Epithelial cell of esophagus (primary cell): ENCODE measurements around the gene KLRF1.

Source experiments
- DNase-seq: peaks from one replicate; pipeline ENCODE4 v3.0.0; 2010; ENCODE audit warnings: low read depth
- H3K4me3 ChIP-seq: 2 replicates; pipeline ENCODE4 v1.5.1; 2011; ENCODE audit warnings: mild to moderate bottlenecking, low read length, control low read depth
- TF ChIP-seq, protein P1 (sequence below): IDR thresholded peaks from 2 replicates; pipeline ENCODE4 v1.5.1; 2011; ENCODE audit warnings: low read depth, mild to moderate bottlenecking, low read length, control low read depth, inconsistent platforms; ENCODE audit not compliant: insufficient read depth; ENCODE audit errors: missing control alignments

Gene KLRF1

DNA sequence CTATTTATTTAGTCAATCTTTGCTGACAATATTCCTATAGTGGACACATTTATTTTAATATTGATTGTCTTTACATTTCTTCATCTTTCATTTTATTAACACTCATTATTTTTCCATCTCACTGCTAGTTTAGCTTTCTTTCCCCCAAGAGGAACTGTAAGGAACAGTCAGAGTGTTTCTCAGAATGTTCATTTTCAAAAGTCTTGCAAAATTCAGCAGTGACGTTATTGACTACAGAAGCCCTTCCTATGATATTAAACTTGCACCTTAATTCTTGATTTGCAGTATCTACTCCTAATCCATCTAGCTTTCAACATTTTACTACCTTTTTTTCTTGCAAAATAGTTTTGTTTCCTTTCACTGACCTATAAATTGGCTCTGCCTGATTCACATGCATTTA, 28.9 kb downstream of the KLRF1 start:
- DNase-seq = no peak
- H3K4me3 ChIP-seq = no peak overlapping the region
- TF ChIP-seq, protein P1, sequence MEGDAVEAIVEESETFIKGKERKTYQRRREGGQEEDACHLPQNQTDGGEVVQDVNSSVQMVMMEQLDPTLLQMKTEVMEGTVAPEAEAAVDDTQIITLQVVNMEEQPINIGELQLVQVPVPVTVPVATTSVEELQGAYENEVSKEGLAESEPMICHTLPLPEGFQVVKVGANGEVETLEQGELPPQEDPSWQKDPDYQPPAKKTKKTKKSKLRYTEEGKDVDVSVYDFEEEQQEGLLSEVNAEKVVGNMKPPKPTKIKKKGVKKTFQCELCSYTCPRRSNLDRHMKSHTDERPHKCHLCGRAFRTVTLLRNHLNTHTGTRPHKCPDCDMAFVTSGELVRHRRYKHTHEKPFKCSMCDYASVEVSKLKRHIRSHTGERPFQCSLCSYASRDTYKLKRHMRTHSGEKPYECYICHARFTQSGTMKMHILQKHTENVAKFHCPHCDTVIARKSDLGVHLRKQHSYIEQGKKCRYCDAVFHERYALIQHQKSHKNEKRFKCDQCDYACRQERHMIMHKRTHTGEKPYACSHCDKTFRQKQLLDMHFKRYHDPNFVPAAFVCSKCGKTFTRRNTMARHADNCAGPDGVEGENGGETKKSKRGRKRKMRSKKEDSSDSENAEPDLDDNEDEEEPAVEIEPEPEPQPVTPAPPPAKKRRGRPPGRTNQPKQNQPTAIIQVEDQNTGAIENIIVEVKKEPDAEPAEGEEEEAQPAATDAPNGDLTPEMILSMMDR = no peak

DNA sequence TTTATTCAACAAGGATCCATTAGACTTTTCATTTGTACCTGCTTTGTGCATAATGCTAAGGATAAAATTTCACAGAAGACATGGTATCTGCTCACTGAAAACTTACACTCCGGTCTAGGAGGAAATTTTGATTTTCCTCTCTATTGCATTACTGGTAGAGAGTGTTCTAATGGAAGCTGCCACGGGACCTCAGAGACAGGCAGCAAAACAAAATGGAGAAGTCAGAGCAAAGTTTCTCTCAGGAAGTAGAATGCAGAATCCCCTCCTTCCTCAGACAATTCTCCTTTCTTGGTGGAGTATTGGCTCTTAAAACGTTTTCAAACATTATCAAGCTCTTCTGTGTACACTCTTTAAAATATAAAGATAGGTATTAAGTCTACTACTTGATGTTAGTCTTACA, 29.6 kb downstream of the KLRF1 start:
- no peak for DNase-seq
- no peak overlapping the region for H3K4me3 ChIP-seq
- TF ChIP-seq, protein P1 = no peak

DNA sequence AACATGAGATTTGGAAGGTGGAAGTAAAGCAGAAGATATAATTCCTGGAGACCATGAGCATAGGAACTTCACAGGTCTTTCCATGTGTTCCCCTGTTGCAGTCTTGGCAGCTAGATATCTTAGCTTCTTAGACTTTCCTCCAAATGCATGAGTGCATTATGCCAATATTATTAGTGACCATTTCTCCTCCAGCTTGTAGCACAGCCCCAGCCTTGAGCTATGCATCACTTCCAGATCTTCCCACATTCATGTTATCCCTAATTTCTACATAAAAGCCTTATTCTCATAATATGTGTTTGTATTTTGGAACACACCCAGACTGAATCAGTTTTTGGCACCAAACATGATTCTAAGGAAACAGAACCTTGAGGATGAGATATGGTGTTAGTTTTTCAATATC, 30.9 kb downstream of the KLRF1 start:
- DNase-seq = no peak
- TF ChIP-seq, protein P1 = no peak

DNA sequence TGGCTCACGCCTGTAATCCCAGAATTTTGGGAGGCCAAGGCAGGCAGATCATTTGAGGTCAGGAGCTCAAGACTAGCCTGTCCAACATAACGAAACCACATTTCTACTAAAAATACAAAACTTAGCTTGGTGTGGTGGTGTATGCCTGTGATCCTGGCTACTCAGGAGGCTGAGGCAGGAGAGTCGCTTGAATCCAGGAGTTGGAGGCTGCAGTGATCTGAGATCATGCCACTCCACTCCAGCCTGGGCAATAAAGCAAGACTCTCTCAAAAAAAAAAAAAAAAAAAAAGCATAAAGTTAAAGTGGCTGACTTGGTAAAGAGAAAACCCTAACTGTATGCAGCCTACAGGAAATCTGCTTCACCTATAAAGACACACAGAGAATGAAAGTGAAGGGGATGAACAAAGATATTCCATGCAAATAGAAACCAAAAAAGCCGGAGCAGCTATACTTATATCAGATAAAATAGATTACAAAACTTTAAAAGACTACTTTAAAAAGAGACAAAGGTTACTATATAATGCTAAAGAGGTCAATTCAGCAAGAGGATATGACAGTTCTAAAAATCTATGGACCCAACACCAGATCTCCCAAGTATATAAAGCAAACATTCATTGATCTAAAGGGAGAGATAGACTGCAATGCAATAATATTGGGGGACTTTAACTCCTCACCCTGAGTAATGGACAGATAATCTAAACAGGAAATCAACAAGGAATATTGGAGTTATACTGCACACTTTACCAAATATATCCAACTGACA, 37.8 kb downstream of the KLRF1 start:
- DNase-seq = no peak
- TF ChIP-seq, protein P1 = no peak
- no peak overlapping the region for H3K4me3 ChIP-seq

More for the DNA sequence above, 30.9 kb downstream of the KLRF1 start:
- no peak overlapping the region for H3K4me3 ChIP-seq

DNA sequence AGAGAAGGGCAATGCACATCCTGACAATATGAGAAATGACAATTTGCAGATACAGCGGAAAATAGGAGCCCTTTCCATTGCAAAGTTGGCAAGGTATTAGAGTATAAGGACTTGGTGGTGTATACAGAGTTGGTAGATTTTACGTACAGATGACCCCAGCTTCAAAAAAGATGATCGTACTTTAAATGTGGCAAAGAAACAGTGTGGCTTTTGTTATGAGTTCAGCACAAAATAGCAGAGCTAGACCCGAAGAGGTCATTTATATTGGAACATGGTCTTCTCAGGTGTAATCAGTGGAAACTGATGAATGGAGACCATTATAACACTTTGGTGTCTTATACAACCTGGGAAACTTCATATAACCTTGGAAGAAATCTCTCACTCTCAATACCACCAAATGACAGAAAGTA, 39.6 kb downstream of the KLRF1 start:
- TF ChIP-seq, protein P1 = no peak
- DNase-seq = no peak
- H3K4me3 ChIP-seq = no peak overlapping the region

DNA sequence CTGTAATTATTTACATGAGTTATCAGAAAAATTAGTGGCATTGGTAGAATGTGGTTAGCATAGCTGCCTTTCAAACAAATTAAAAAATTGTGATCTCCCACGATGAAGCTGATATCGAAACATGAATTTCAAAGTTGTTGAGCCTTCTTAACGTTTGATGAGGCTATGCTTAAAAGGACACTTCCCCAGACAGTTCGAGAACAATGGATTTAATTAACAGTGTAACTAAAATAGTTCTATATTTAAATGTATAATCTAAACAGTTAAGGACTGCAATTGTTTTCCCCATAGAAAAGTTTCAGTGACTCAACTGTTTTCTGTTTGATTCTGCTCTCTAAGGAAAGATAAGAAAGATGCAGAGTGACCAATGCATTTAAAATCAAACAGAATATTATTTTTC, 40.2 kb downstream of the KLRF1 start:
- DNase-seq = no peak
- no peak overlapping the region for H3K4me3 ChIP-seq
- TF ChIP-seq, protein P1 = no peak

DNA sequence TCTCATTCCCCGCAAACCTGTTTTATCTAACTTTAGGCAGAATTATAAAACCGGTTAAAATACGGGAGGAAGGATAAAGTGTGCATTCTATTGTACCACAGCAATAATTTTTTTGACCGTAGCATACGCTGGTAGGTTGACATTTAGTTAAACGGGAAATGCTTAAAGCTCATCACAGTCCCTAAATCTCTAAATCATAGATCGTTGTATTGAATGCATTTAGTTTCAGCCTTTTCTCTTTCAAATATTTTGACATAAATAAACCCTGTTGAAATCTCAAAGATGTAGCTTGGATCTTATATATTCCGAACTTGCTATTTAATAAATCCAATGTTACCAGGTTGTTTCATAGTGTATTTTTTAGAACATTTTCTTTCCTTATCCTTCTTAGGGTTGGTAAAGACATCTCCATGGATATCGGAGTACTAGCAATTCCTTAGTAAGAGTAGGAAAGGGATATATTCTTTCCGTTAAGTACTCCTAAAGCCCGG, 41.1 kb downstream of the KLRF1 start:
- peak overlapping the region; percentile 55 for H3K4me3 ChIP-seq
- no peak for DNase-seq
- TF ChIP-seq, protein P1 = no peak
